Keratinocyte (primary cell): ENCODE results near the gene C13orf42. TPM values are rescaled to one million over a fixed set of nuclear protein-coding genes. Genes with fewer than 3 reads are reported as not detected.

Experiments used
- DNase-seq: peaks from one replicate; pipeline ENCODE4 v3.0.0-alpha.2; 2011; ENCODE audit warnings: low read depth, missing footprints, low spot score
- FAIRE-seq: peaks from 2 replicates; lab custom pipeline; 2011; peaks lifted over from hg19 to GRCh38; lab: Jason Lieb, UNC
- H2AFZ ChIP-seq: 2 replicates; pipeline ENCODE4 v1.6.0; 2012; ENCODE audit warnings: low read length, control low read depth, inconsistent platforms; ENCODE audit not compliant: control insufficient read depth
- H3K27ac ChIP-seq: 2 replicates; pipeline ENCODE4 v1.5.1; 2011; ENCODE audit warnings: low read length; ENCODE audit not compliant: control insufficient read depth, insufficient read depth
- H3K27me3 ChIP-seq: 3 replicates; pipeline ENCODE4 v1.6.0; 2011; ENCODE audit warnings: low read length; ENCODE audit not compliant: control insufficient read depth, insufficient read depth; ENCODE audit errors: extremely low read depth
- H3K36me3 ChIP-seq, 2 experiments: 2 replicates in 1 of 2; 3 replicates in 1 of 2; pipeline ENCODE4 v1.5.1; 2011; ENCODE audit warnings: low read length in 2 of 2, mild to moderate bottlenecking in 1 of 2; ENCODE audit not compliant: control insufficient read depth in 2 of 2, insufficient read depth in 2 of 2; ENCODE audit errors: extremely low read depth in 1 of 2
- H3K4me1 ChIP-seq: 3 replicates; pipeline ENCODE4 v1.5.1; 2011; ENCODE audit warnings: low read length; ENCODE audit not compliant: control insufficient read depth, insufficient read depth; ENCODE audit errors: extremely low read depth
- H3K4me2 ChIP-seq: 3 replicates; pipeline ENCODE4 v1.6.0; 2011; ENCODE audit warnings: low read depth, low read length; ENCODE audit not compliant: control insufficient read depth, insufficient read depth; ENCODE audit errors: extremely low read depth
- H3K4me3 ChIP-seq, 3 experiments: fragments of 200-600 bp in 1 of 3; sonication (generic) in 1 of 3; 2 replicates in 2 of 3; 3 replicates in 1 of 3; pipeline ENCODE4 v1.5.1; 2011 to 2016; ENCODE audit warnings: low read length in 3 of 3, mild to moderate bottlenecking in 3 of 3, control low read depth in 2 of 3, inconsistent platforms in 1 of 3, low read depth in 1 of 3, mixed read lengths in 1 of 3, mixed run types in 1 of 3, moderate library complexity in 1 of 3; ENCODE audit not compliant: control insufficient read depth in 2 of 3, insufficient read depth in 2 of 3; ENCODE audit errors: extremely low read depth in 1 of 3
- H3K79me2 ChIP-seq: 2 replicates; pipeline ENCODE4 v1.6.0; 2012; ENCODE audit warnings: low read length; ENCODE audit not compliant: control insufficient read depth, insufficient read depth
- H3K9ac ChIP-seq: 3 replicates; pipeline ENCODE4 v1.6.0; 2011; ENCODE audit warnings: low read length; ENCODE audit not compliant: control insufficient read depth, insufficient read depth; ENCODE audit errors: extremely low read depth
- H3K9me1 ChIP-seq: 3 replicates; pipeline ENCODE4 v1.6.0; 2011; ENCODE audit warnings: low read length; ENCODE audit not compliant: control insufficient read depth, insufficient read depth; ENCODE audit errors: extremely low read depth
- H3K9me3 ChIP-seq: 2 replicates; pipeline ENCODE4 v1.5.1; 2012; ENCODE audit warnings: low read depth, low read length; ENCODE audit not compliant: control insufficient read depth
- H4K20me1 ChIP-seq: 3 replicates; pipeline ENCODE4 v1.6.0; 2011; ENCODE audit warnings: low read length; ENCODE audit not compliant: control insufficient read depth, insufficient read depth; ENCODE audit errors: extremely low read depth
- CTCF ChIP-seq, 3 experiments: IDR thresholded peaks in 1 of 3; conservative IDR thresholded peaks in 1 of 3; optimal IDR thresholded peaks in 1 of 3; 2 replicates in 2 of 3; 3 replicates in 1 of 3; pipeline versions ENCODE3 to v1.5.1; 2011; ENCODE audit warnings: low read length in 3 of 3, mild to moderate bottlenecking in 3 of 3, moderate library complexity in 2 of 3, control low read depth in 1 of 3, inconsistent platforms in 1 of 3; ENCODE audit not compliant: insufficient read depth in 2 of 3; ENCODE audit errors: extremely low read depth in 1 of 3
- EZH2 ChIP-seq: IDR thresholded peaks from one replicate; pipeline ENCODE4 v1.6.1; 2012; ENCODE audit warnings: inconsistent platforms, mild to moderate bottlenecking, low read length, moderate library complexity
- dilution Hi-C: fragments of 300-500 bp; cut with MboI; formaldehyde crosslinking; loops from one replicate; pipeline ENCODE4 v1.7.0; 2020; ENCODE audit warnings: low sequenced_read_pairs; ENCODE audit not compliant: extremely low pct_ligation_motif_present
- polyA plus RNA-seq, 5 experiments: library from polyadenylated mRNA; depleted of rRNA in 3 of 5; stranded (reverse) in 3 of 5; stranded (forward) in 1 of 5; unstranded in 1 of 5; fragments of >200 nt; gene quantifications; 1 replicate in 1 of 5; 2 replicates in 3 of 5; 3 replicates in 1 of 5; pipeline versions ENCODE4 v1.2.1 to v1.2.3, GENCODE V29; 2011 to 2012; ENCODE audit warnings: missing spikeins in 2 of 5, low read depth in 1 of 5, low replicate concordance in 1 of 5

C13orf42 gene
- polyA plus RNA-seq, 1 donor (not counting 4 experiments of a cell fraction or from before 2014, with no cell fraction given), result not detected

- Histone ChIP-seq H3K4me3 (no peak overlapping the region), H3K79me2 (no peaks in the 10 kb centered on the region), H3K4me2 (no peak overlapping the region), H3K9me3 (no peaks in the 10 kb centered on the region), H2AFZ (no peak overlapping the region), H3K36me3 (no peaks in the 10 kb centered on the region), H3K27ac (no peak overlapping the region), H3K4me1 (no peaks in the 10 kb centered on the region), H3K27me3 (peaks cover 7% of the 10 kb centered on the region), H3K9me1 (no peaks in the 10 kb centered on the region), H4K20me1 (no peaks in the 10 kb centered on the region), H3K9ac (no peak overlapping the region)
- FAIRE-seq (no peak), DNase-seq (no peak)
- TF ChIP-seq EZH2 (no peak), CTCF (optimal IDR thresholded peaks at IDR 0.05 in 1 of 3, IDR thresholded peaks at IDR 0.05 in 1 of 3, conservative IDR thresholded peaks at IDR 0.05 in 1 of 3; ENCODE audit: extremely low read depth in 1 of 3, insufficient read depth in 2 of 3, low read length in 3 of 3) (no peak)
- dilution Hi-C loops, result no loop called here
These were observed 62.5 kb downstream of the C13orf42 start for GRCh38 chr13:51048616-51049015.

GRCh38 chr13:51048166-51048461, 63.0 kb downstream of the C13orf42 start:
- Histone ChIP-seq H3K36me3 (no peaks in the 10 kb centered on the region), H3K27ac (no peak overlapping the region), H4K20me1 (no peaks in the 10 kb centered on the region), H3K9me3 (no peaks in the 10 kb centered on the region), H3K4me3 (no peak overlapping the region), H3K79me2 (no peaks in the 10 kb centered on the region), H3K4me1 (no peaks in the 10 kb centered on the region), H3K9ac (no peak overlapping the region), H2AFZ (no peak overlapping the region), H3K27me3 (peaks cover 7% of the 10 kb centered on the region), H3K9me1 (no peaks in the 10 kb centered on the region), H3K4me2 (no peak overlapping the region)
- dilution Hi-C loops, result no loop called here
- TF ChIP-seq EZH2 (no peak), CTCF (optimal IDR thresholded peaks at IDR 0.05 in 1 of 3, IDR thresholded peaks at IDR 0.05 in 1 of 3, conservative IDR thresholded peaks at IDR 0.05 in 1 of 3; ENCODE audit: extremely low read depth in 1 of 3, insufficient read depth in 2 of 3, low read length in 3 of 3) (no peak)
- DNase-seq, result no peak
- FAIRE-seq, result no peak
